GM18951 (cell line): ENCODE data around the gene REN.

Source experiments
- POLR2A ChIP-seq: IDR thresholded peaks from 4 replicates; pipeline ENCODE4 v1.6.1; 2011; ENCODE audit warnings: mild to moderate bottlenecking; ENCODE audit not compliant: insufficient read length, insufficient read depth; ENCODE audit errors: extremely low read depth
- in situ Hi-C: fragments of 300-500 bp; cut with MboI; formaldehyde crosslinking; loops from one replicate; pipeline ENCODE4 v1.12.0; 2022; ENCODE audit warnings: low sequenced_read_pairs, mixed read lengths, inconsistent platforms; ENCODE audit not compliant: unreplicated experiment

Gene REN

DNA sequence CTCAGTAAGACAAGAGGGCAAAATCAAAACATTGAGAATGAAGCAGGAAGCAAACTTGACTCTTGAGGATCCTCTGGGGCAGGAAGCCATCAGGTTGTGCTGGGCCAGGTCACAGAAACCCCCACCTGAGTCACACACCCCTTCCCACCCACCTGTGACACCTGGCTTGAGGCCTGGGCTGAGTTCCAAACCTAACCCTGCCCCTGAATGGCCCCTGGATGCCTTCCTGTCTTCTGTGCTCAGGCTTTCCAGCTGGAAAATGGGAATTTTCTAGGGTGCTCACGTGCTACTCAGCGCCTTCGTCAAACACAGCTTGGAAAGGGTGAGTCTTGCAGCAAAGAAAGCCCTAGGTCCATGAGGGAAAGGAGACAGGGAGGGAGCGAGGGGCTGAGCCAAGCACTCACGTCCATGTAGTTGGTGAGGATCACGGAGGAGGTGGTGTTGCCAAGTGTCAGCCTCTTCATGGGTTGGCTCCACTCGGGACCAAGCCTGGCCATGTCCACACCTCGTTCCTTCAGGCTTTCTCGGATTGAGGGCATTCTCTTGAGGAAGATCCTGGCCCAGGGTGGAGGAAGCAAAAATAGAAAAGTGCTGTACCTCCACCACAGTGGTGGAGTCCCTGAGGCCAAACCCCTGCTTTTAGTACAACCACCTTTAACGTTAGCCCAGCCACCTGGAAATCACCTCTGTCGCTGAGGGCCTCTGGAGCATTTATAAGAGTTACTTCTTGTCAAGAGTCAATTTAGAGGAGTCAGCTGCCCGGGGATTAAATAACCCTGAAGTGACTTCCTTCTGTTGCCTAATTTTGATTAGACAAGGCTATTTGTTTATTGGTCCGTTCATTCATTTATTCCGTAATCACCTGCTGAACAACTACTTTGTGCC is 4.3 kb downstream of the REN start:
- in situ Hi-C loops: loop anchor here (10.0 kb wide), 1 partner anchor 213 kb away; no protein-coding TSS in a partner anchor
- TF ChIP-seq POLR2A: no peak

DNA sequence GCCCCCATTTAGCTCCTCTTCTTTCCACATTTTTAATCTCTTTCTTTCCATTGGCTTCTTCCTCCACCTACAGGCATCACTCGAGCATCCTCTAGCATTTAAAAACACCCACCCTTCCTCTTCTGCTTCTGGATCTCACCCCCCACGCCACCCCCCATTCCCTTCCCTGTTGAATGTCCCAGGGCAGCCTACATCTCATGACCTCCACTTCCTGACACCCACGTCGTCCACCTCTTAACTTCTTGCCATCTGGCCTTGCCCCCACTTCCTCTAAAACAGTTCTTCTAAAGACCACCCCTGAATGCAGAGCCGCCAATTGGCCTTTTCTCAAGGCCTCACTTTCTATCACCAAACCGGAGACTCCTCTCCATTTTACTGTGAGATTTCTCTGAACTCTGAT is 8.2 kb downstream of the REN start:
- in situ Hi-C loops: no loop called here
- TF ChIP-seq POLR2A: no peak

GRCh38 chr1:204155881-204156280 is 10.3 kb downstream of the REN start:
- in situ Hi-C loops: no loop called here
- no peak for TF ChIP-seq POLR2A

DNA sequence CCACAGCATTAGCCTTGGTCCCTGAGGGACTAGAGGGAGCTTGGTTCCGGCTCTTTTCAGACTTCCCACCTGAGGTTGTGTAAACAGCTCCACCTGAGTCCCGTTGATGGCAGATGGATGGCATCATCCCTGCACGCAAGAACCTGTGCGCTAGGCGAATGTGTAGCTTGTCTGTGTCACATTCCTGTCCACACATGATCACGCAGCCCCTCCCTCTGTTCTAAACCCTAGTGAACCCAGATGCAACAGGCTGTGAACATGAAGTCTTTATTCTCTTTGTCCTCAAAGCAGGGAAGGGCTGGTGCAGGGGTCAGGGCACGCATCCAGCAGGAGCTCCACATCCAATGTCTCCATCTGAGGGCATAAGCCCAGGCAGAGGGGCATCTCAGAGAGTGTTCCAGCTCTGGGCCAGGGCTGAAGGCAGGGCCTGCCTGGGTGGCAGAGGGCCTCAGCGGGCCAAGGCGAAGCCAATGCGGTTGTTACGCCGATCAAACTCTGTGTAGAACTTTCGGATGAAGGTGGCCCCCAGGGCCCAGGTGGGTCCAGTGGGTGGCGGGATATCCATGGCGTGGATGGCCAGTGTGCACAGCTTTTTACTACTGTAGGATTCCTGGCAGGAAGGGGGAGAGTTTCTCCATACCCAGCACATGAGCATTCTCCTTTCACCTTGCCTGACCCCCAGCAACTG is 11.4 kb downstream of the REN start:
- no peak for TF ChIP-seq POLR2A
- in situ Hi-C loops: no loop called here

- TF ChIP-seq POLR2A: no peak
- in situ Hi-C loops: no loop called here
Measured at GRCh38 chr1:204153667-204154066, 12.5 kb downstream of the REN start.

DNA sequence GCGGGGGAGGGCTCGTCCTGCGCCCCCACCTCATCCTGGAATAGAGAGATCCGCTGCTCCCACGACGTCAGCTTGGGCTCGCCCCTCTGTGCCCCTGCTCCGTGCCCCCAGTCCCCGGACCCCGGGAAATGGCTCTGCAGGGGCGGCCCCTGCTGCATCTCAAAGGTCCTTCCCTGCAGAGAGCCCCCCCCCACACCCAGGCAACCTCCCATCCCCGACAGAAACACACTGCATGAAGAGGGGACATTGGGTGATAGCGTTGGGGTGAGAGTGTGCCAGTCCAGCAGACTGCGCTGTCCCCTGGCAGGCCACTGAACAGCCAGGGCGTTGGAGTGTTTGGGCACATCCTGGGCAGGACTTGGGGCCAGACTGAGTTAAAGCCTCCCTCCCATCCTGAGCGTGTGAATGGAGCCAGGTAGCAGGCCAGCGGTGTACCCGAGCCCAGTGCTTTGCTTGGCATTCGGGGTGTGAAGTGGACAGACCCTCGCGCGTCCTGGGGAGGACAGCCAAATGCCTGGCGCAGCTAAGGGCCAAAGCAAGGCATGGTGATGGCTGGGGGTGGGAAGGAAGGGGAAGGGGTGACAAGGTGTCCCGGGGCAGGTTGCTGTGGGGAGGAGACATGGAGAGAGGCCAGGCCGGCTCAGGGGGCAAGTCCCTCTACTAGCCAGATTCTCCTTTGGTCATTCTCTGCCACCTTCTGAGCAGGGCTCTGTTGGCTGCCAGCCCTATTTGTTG is 13.7 kb downstream of the REN start:
- no peak for TF ChIP-seq POLR2A
- in situ Hi-C loops: no loop called here

GRCh38 chr1:204151552-204152309 is 14.4 kb downstream of the REN start, which contains the start of gene ETNK2:
Gene ETNK2, minus strand, starts transcription at chr1:204152044. Its CDS starts 192 bp downstream, at chr1:204151852.
- no peak for TF ChIP-seq POLR2A
- in situ Hi-C loops: no loop called here

DNA sequence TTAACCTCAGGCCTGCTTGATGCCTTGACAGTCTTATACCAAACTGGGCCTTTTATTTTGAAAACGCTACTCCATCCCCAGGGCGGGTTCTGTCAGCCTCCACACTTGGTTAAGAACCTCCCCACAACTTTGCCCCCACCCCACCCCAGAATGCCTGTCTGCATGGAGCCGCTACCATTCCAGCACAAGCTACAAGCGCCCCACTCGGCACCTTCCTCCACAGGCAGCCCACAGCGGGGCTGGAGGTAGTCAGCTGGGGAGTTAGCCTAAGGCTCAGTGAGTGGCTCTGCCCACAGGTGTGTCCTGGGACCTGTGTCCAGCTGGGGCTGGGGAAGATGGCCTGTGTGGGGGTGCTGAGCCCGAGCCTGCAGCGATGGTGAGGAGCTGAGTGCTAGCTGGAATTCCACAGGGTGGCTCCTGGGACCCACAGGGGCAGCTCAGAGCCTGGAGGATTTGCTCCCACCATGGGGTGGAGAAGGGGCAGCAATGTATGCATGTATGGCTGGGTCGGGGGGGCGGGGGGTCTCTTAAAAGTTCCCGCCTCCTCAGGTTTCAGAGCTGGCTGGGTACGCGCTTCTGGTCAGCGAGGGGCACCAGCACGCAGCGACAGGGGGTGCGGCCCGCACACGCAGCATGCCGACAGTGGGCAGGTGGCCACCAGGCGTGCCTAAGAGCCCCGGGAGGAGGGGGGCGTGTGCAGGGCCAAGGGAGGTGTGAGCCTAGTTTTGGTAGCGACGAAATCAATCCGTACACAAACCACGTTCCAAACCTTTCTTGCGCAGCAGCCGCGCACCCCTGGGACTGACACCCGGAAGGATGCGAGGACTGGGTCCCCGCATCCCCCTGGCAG is 15.2 kb downstream of the REN start:
- TF ChIP-seq POLR2A: no peak
- in situ Hi-C loops: no loop called here

- TF ChIP-seq POLR2A: no peak
- in situ Hi-C loops: no loop called here
Measured at GRCh38 chr1:204149635-204150565, 16.2 kb downstream of the REN start.

DNA sequence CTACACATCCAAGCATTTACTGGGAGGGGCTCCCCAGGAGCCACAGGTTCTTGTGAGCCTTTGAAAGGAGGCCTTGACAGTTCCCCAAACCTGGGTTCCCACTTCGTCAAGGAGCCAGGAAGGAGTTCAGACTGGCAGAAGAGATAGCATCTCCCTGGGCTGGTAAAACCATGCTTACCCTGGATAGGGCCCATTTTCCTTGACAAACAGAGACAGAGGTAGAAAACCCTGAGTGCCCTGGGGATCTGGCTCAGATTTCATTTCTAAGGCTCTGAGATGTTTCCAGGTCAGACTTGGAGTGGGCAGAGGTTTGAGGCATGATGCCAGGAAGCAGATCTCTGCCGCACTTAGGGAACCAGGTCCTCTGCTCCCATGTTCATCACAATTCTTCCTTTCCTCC is 17.0 kb downstream of the REN start:
- TF ChIP-seq POLR2A: no peak
- in situ Hi-C loops: no loop called here
